Ishikawa (cell line): ENCODE results near the gene GCM1.

Experiments used
- CEBPB ChIP-seq: IDR thresholded peaks from 2 replicates; pipeline ENCODE4 v1.6.1; 2012
- CREB1 ChIP-seq: IDR thresholded peaks from 2 replicates; pipeline ENCODE4 v1.6.1; 2012; ENCODE audit warnings: low read depth
- EGR1 ChIP-seq: IDR thresholded peaks from 2 replicates; pipeline ENCODE4 v1.6.1; 2012
- EP300 ChIP-seq: IDR thresholded peaks from 2 replicates; pipeline ENCODE4 v1.6.1; 2012; ENCODE audit warnings: borderline replicate concordance
- FOXM1 ChIP-seq: IDR thresholded peaks from 2 replicates; pipeline ENCODE4 v1.6.1; 2012; ENCODE audit warnings: low read depth, borderline replicate concordance
- MAX ChIP-seq: IDR thresholded peaks from 2 replicates; pipeline ENCODE4 v1.6.1; 2012
- NFIC ChIP-seq: IDR thresholded peaks from 2 replicates; pipeline ENCODE4 v1.6.1; 2012
- RAD21 ChIP-seq: IDR thresholded peaks from 2 replicates; pipeline ENCODE4 v1.6.1; 2012; ENCODE audit warnings: low read depth
- REST ChIP-seq: IDR thresholded peaks from 2 replicates; pipeline ENCODE4 v1.6.1; 2012; ENCODE audit warnings: low read depth, mild to moderate bottlenecking
- TAF1 ChIP-seq: IDR thresholded peaks from 2 replicates; pipeline ENCODE4 v1.6.1; 2012; ENCODE audit warnings: low read depth, mild to moderate bottlenecking
- TEAD4 ChIP-seq: IDR thresholded peaks from 2 replicates; pipeline ENCODE4 v1.6.1; 2012
- USF1 ChIP-seq: IDR thresholded peaks from 2 replicates; pipeline ENCODE4 v1.6.1; 2012
- YY1 ChIP-seq: IDR thresholded peaks from 2 replicates; pipeline ENCODE4 v1.6.1; 2012; ENCODE audit warnings: low read depth
- ZBTB7A ChIP-seq: IDR thresholded peaks from 2 replicates; pipeline ENCODE4 v1.6.1; 2012; ENCODE audit warnings: low read depth

GRCh38 chr6:53154071-53154470, 5.4 kb upstream of the GCM1 start:
- no peak for TF ChIP-seq RAD21
- TF ChIP-seq USF1, result no peak
- TF ChIP-seq YY1, result no peak
- no peak for TF ChIP-seq EP300
- no peak for TF ChIP-seq CEBPB
- TF ChIP-seq FOXM1, result no peak
- no peak for TF ChIP-seq EGR1
- TF ChIP-seq TAF1, result no peak
- TF ChIP-seq TEAD4, result no peak
- no peak for TF ChIP-seq NFIC
- no peak for TF ChIP-seq REST
- TF ChIP-seq CREB1, result no peak
- TF ChIP-seq ZBTB7A, result no peak
- TF ChIP-seq MAX, result no peak
